Measurements from ENCODE around the gene DDX49.
"Not testable (repeated sequence)": the region's sequence is repeated elsewhere in the genome, so short reads cannot be mapped to it uniquely, and the experiment has no call there.

Gene DDX49

DNA sequence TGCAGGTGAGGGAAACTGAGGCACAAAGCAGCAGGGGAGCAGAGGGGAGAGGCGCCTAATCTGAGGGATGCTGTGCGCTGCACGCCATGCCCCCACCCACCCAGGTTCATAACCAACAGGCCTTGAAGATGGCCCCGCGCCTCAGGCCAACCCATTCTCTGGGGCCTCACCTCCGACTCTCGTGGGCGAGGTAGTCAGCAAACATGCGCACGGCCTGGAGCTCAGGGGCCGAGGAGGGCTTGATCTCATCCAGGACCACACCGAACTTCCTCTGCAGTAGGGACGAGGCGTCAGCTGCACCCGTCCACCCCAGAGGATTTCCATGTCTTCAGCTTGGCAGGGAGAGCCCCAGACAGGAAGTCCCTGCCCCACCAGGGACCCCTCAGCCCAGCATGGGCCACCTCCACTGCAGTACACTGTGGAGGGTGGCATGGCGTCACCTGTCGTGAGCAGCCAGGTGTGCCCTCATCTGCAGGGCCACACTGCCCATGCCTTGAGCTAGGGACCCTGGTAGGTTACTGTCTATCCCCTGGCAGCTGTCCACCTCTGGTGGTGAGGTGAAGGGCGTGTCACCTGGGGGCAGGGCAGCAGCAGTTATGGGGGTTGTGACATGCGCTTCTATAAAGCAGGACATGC, 8.6 kb upstream of the DDX49 start:
- no peak for DNase-seq

GRCh38 chr19:18912933-18913332, 6.6 kb upstream of the DDX49 start:
- no peak for DNase-seq

GRCh38 chr19:18913466-18913865, 6.0 kb upstream of the DDX49 start:
- DNase-seq = no peak

- DNase-seq = no peak
Observed at GRCh38 chr19:18915639-18916038, 3.9 kb upstream of the DDX49 start.

DNA sequence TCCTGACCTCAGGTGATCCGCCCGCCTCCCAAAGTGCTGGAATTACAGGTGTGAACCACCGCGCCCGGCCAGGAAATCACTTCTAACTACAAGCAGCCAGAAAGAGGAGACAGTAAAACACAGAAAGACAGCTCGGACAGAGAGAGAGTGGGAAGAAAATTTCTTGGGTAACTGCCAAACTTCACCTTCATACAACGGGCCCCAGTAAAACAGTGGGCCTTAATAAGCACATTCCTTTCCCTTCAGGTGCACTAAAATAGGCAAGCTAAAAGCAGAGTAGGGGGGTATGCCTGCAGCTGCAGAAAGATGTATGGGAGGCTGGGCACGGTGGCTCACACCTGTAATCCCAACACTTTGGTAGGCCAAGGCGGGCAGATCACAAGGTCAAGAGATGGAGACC, 1.9 kb upstream of the DDX49 start:
- not testable (repeated sequence) for DNase-seq

GRCh38 chr19:18919900-18920214, 342 bp downstream of the DDX49 start:
- no peak for DNase-seq

DNA sequence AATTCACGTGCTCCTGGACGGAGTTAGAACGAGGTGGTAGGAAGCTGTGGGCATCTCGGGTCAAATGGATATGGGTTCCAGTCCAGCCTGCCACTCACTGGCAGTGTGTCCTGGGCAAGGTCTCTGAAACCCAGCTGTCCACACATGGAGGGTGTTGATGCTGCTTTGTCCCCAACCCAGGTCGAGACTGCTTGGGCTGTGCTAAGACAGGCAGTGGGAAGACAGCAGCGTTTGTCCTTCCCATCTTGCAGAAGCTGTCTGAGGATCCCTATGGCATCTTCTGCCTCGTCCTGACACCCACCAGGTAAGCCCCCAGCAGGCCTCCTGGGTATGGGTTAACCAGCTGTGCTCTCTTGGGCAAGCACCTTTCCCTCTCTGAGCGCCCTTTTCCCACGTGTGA, 885 bp downstream of the DDX49 start:
- no peak for DNase-seq

GRCh38 chr19:18921593-18921992, 2.1 kb downstream of the DDX49 start:
- no peak for DNase-seq

GRCh38 chr19:18922228-18922985, 2.9 kb downstream of the DDX49 start:
- no peak for DNase-seq

DNA sequence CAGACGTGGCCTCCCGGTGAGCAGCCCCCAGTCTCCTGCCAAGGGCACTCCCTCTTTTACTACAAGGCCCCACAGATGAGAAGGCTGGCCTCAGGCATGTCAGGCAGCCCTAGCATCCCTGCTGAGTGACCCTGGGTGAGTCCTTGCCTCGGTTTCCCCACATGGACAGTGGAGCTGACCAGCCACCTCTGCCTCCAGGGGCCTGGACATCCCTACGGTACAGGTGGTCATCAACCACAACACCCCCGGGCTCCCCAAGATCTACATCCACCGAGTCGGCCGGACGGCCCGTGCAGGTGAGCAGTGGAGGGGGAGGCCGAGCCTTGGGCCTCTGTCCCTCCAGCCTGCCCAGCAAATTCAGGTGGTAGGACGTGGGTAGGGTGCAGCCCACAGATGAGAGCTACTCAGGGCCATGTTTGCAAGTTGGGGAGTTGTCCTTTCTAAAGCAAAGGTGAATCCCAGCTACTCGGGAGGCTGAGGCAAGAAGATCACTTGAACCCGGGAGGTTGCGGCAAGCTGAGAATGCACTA, 5.2 kb downstream of the DDX49 start:
- no peak for DNase-seq

DNA sequence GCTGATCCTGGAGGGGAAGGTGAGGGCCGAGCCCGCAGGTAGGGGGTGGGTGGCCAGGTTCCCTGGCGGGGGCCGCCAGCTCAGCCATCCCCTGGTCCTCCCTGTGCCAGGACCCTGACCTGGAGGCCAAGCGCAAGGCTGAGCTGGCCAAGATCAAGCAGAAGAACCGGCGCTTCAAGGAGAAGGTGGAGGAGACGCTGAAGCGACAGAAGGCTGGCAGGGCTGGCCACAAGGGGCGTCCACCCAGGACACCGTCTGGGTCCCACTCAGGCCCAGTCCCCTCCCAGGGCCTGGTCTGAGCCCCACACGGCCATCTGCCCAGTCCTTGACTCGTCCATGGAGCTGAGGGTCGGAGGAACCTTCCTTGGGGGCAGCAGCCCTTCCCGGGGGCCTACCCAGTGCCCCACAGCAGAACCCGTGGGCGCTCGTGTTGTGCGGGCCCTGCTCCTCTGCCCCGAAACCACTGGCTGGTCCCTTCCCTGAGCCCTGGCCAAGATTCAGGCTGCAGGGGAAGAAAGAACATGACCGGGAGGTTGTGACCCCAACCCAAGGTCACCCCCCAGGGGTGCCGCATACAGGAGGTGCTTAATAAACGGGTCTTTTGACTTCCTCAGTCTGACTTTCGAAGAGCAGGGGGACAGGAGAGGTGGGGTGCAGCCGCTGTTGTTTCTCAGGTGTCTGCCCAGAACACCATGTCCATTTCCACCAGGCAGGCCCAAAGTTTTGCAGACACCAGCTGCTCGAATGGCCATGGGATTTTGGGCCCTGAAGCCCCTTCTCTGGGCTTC, 8.7 kb downstream of the DDX49 start:
- no peak for DNase-seq

GRCh38 chr19:18929311-18929710, 9.8 kb downstream of the DDX49 start:
- no peak for DNase-seq

GRCh38 chr19:18931316-18932162, 12.0 kb downstream of the DDX49 start:
- DNase-seq = no peak

DNA sequence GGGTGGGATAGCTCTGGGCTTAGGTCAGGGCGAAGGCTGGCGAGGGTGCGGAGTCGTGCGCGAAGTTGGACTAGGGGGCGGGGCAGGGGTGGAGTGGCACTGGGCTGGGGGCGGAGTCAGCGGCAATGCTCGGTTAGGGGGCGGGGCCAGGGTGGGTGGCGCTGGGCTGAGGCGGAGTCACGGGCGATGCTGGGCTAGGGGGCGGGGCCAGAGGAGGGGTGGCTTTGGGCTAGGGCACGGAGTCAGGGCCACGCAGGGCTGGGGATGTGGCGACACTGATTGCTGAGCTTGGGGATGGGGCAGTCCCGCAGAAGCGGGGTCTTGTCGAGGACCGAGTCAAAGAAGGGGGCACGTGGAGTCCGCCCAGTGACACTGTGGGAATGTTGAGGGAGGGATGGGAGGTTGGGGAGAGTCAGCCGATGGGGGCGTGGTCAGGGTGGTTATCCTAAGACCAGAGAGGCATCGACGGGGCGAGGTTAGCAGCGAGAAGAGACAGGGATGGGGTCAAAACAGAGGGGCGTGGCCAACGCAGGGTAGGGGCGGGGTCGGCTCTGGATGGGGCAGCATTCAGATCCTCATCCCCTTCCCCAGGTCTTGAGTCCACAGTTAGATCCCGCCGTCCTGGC, 12.8 kb downstream of the DDX49 start:
- DNase-seq = no peak

GRCh38 chr19:18933297-18933696, 13.8 kb downstream of the DDX49 start:
- no peak for DNase-seq

DNA sequence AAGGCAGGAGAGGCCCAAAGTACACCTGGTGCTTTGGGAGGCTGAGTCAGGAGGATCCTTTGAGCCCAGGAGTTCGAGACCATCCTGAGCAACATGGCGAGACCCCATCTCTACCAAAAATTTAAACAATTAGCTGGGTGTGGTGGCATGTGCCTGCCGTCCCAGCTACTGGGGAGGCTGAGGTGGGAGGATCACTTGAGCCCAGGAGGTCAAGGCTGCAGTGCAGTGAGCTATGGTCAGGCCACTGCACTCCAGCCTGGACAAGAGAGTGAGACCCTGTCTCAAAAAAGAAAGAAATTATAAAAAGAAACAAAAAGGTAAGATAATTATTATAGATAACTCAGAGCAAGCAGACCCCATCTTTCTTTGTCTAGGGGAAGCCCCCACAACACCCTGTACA, 19.6 kb downstream of the DDX49 start:
- no peak for DNase-seq

DNA sequence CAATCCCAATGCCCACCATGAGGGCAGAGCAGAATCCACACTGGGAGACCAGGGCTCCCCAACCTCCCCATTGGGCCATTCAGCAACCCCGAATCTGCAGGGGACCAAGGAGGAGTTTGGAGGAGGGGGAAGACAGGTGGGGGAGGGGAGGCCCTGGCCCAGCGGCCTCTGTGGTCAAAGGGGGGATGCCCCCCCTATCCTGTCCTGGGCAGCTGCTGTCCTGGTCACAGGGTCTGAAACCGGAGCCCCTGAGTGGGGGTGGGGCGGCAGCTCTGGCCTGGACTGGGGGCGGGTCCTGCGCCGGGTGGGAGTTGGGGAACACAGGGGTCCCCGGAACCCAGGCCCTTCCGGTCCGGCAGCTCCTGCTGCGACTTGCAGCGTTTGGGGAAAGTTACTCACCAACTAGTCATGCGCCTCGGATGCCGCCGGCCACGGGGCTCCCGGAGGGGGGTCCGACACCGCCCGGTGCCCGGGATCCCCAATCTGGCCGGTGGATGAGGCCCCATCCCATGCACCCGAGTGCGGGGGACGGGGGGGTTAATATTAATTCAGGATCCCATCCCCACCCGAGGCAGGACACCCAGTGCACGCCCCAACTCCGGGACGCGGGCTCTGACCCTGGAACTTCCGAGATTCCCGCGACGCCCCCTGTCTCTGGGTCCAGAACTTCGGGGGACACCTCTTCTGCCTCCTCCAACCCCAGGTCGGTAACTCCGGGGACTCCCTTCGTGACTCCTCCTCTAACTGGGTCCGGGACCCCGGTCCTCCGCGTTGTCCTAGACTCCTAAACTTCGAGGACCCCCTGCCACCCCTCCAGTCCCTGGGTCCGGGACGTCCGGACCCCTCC, 20.6 kb downstream of the DDX49 start:
- DNase-seq = no peak

- DNase-seq = peak; percentile 26
Observed at GRCh38 chr19:18940769-18941627, 21.5 kb downstream of the DDX49 start, which contains the start of gene HOMER3. Gene HOMER3 (minus strand): TSS chr19:18941217. CDS start chr19:18938982, 2,235 bp downstream.

GRCh38 chr19:18941628-18942354, 22.3 kb downstream of the DDX49 start:
- no peak for DNase-seq

DNA sequence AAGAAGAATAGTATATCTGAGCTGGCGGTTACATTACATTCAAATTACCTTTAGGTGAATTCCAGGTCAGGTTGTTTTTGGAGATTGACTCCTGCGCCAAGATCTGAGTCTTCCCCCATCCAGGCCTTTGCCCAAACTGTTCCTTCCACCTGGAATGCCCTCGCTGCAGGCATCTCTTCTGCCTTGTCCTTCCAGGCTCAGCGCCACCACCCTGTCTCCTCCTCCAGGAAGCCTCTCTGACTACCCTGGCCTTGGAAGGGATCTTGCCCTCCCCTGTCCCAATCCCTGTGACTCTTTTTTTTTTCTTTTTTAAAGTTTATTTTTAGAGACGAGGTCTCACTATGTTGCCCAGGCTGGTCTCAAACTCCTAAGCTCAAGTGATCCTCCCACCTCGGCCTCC, 23.2 kb downstream of the DDX49 start:
- DNase-seq = no peak

All from NCI-H774 (cell line).